Caco-2 (cell line): Measurements from ENCODE around the gene CAMK2D. TPM values are rescaled to one million over a fixed set of nuclear protein-coding genes. Genes with fewer than 3 reads are reported as not detected.
"Not testable (repeated sequence)": the region's sequence is repeated elsewhere in the genome, so short reads cannot be mapped to it uniquely, and the experiment has no call there.

Source experiments
- BruUV-seq: library from RNA; stranded (reverse); fragments of 400-500 nt; replicated peaks from 2 replicates; lab custom pipeline; 2021; lab: Mats Ljungman, UMichigan
- CTCF ChIA-PET: fragments of 300-600 bp; sonication (Branson Sonifier 250); formaldehyde crosslinking; loops from one replicate; lab custom pipeline; 2022; ENCODE audit warnings: antibody characterized with exemption; lab: Charles Lee
- POLR2A ChIA-PET: fragments of 300-600 bp; sonication (Branson Sonifier 250); formaldehyde crosslinking; loops from one replicate; lab custom pipeline; 2022; ENCODE audit warnings: antibody characterized with exemption; lab: Charles Lee
- DNase-seq, 2 experiments: peaks; one replicate each; pipeline versions ENCODE4 v3.0.0 to v3.0.0-alpha.2; 2020 to 2022
- H3K27me3 ChIP-seq: replicated peaks from 2 replicates; pipeline ENCODE4 v1.6.0; 2011; ENCODE audit warnings: low read length; ENCODE audit not compliant: control insufficient read depth, insufficient read depth
- H3K36me3 ChIP-seq: 2 replicates; pipeline ENCODE4 v1.5.1; 2011; ENCODE audit warnings: low read length; ENCODE audit not compliant: control insufficient read depth, insufficient read depth
- H3K4me1 ChIP-seq: fragments of 250-450 bp; sonication (Bioruptor Pico); 2 replicates; pipeline ENCODE4 v1.5.1; 2020; ENCODE audit warnings: mild to moderate bottlenecking
- H3K4me3 ChIP-seq: 2 replicates; pipeline ENCODE4 v1.5.1; 2011; ENCODE audit warnings: low read depth, mild to moderate bottlenecking, control low read depth, low read length
- H3K9me3 ChIP-seq: fragments of 250-450 bp; sonication (Bioruptor Pico); 2 replicates; pipeline ENCODE4 v1.5.1; 2020; ENCODE audit warnings: mild to moderate bottlenecking, moderate library complexity
- H3K27ac Mint-ChIP-seq: one replicate; pipeline ENCODE4 v1.8.0; 2022; ENCODE audit warnings: mixed read lengths; ENCODE audit not compliant: unreplicated experiment
- H3K27me3 Mint-ChIP-seq: one replicate; pipeline ENCODE4 v1.8.0; 2022; ENCODE audit warnings: mixed read lengths; ENCODE audit not compliant: insufficient read depth, unreplicated experiment
- H3K36me3 Mint-ChIP-seq: one replicate; pipeline ENCODE4 v1.8.0; 2022; ENCODE audit warnings: mild to moderate bottlenecking, mixed read lengths; ENCODE audit not compliant: insufficient read depth, unreplicated experiment
- H3K4me1 Mint-ChIP-seq: one replicate; pipeline ENCODE4 v1.8.0; 2022; ENCODE audit warnings: low read depth, mixed read lengths; ENCODE audit not compliant: unreplicated experiment
- H3K4me3 Mint-ChIP-seq: one replicate; pipeline ENCODE4 v1.8.0; 2022; ENCODE audit warnings: mild to moderate bottlenecking, moderate library complexity, mixed read lengths; ENCODE audit not compliant: unreplicated experiment
- H3K9me3 Mint-ChIP-seq: one replicate; pipeline ENCODE4 v1.8.0; 2022; ENCODE audit warnings: mixed read lengths; ENCODE audit not compliant: unreplicated experiment
- intact Hi-C: fragments of 100-400 bp; cut with micrococcal nuclease; formaldehyde crosslinking; loops from one replicate; pipeline ENCODE4 v1.10.0; 2022; ENCODE audit not compliant: unreplicated experiment
- total RNA-seq: library from RNA; stranded (reverse); gene quantifications from 2 replicates; pipeline ENCODE4 v1.2.3, GENCODE V29; 2022
- TF ChIP-seq, protein P1 (sequence below), 2 experiments: fragments of 200-600 bp in 1 of 2; IDR thresholded peaks; 1 replicate in 1 of 2; 2 replicates in 1 of 2; pipeline versions ENCODE4 v1.5.1 to v1.8.0; 2011 to 2022; ENCODE audit warnings: antibody characterized with exemption in 1 of 2, control low read depth in 1 of 2, inconsistent platforms in 1 of 2, low read depth in 1 of 2, low read length in 1 of 2, mild to moderate bottlenecking in 1 of 2, moderate library complexity in 1 of 2; ENCODE audit not compliant: insufficient read depth in 1 of 2, severe bottlenecking in 1 of 2, unreplicated experiment in 1 of 2

The CAMK2D gene
- total RNA-seq, 1 experiment from 2014 or later = 65.6 TPM

DNA sequence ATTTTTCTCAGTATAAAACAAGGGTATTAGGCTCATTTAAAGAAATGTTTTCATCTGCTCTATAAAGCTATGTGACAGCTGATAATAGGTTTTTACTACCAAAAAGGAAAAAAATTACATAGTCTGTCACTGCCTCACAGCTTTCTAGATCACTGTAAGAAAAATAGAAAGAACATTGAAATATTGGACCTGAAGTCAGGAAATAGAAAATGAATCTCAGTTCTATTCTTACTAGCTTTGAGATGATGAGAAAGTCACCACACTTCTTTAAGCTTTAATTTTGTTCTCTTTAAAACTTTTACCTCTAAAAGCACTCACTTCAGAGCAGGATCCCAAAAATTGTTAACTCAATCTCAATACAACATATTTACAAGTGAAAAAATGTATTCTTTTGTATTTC is 45.3 kb upstream of the CAMK2D start:
- TF ChIP-seq, protein P1, sequence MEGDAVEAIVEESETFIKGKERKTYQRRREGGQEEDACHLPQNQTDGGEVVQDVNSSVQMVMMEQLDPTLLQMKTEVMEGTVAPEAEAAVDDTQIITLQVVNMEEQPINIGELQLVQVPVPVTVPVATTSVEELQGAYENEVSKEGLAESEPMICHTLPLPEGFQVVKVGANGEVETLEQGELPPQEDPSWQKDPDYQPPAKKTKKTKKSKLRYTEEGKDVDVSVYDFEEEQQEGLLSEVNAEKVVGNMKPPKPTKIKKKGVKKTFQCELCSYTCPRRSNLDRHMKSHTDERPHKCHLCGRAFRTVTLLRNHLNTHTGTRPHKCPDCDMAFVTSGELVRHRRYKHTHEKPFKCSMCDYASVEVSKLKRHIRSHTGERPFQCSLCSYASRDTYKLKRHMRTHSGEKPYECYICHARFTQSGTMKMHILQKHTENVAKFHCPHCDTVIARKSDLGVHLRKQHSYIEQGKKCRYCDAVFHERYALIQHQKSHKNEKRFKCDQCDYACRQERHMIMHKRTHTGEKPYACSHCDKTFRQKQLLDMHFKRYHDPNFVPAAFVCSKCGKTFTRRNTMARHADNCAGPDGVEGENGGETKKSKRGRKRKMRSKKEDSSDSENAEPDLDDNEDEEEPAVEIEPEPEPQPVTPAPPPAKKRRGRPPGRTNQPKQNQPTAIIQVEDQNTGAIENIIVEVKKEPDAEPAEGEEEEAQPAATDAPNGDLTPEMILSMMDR (IDR thresholded peaks at IDR 0.05; ENCODE audit: insufficient read depth in 1 of 2, low read depth in 1 of 2, low read length in 1 of 2, severe bottlenecking in 1 of 2, unreplicated experiment in 1 of 2) = no peak
- BruUV-seq = no TSS peak
- no peak overlapping the region for H3K4me3 Mint-ChIP-seq

DNA sequence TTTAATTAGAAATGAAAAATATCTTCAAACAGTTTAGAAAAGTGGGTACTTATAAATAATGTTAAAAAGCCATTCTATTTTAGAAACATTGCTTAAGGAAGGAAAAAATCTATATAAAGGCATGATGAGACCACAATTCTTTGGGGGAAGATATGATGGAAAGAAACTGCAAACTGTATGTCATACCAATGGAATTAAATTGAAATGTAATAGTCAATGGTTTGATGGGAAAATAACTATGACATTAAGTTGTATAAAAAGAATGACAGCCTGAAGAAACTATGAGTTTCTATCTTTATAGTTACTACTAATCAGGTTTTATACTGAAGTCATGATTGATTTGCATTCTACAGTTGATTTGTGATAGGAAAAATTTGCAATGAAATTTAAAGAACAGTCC is 40.3 kb upstream of the CAMK2D start:
- no peak for DNase-seq
- H3K27me3 Mint-ChIP-seq = no peaks in the 10 kb centered on the region
- no peak overlapping the region for H3K4me3 ChIP-seq
- H3K4me1 ChIP-seq = no peaks in the 10 kb centered on the region
- H3K27ac Mint-ChIP-seq = no peak overlapping the region
- H3K9me3 Mint-ChIP-seq = no peaks in the 10 kb centered on the region
- H3K27me3 ChIP-seq = no peaks in the 10 kb centered on the region
- no peaks in the 10 kb centered on the region for H3K36me3 ChIP-seq
- H3K9me3 ChIP-seq = no peaks in the 10 kb centered on the region
- POLR2A ChIA-PET = no interaction called here
- intact Hi-C loops = no loop called here
- H3K4me3 Mint-ChIP-seq = no peak overlapping the region
- CTCF ChIA-PET = no interaction called here
- no TSS peak for BruUV-seq
- TF ChIP-seq, protein P1 (IDR thresholded peaks at IDR 0.05; ENCODE audit: insufficient read depth in 1 of 2, low read depth in 1 of 2, low read length in 1 of 2, severe bottlenecking in 1 of 2, unreplicated experiment in 1 of 2) = no peak
- no peaks in the 10 kb centered on the region for H3K36me3 Mint-ChIP-seq
- no peaks in the 10 kb centered on the region for H3K4me1 Mint-ChIP-seq

More for the DNA sequence above, 45.3 kb upstream of the CAMK2D start:
- H3K36me3 Mint-ChIP-seq = no peaks in the 10 kb centered on the region
- no peaks in the 10 kb centered on the region for H3K27me3 ChIP-seq
- no peaks in the 10 kb centered on the region for H3K4me1 ChIP-seq
- H3K4me1 Mint-ChIP-seq = no peaks in the 10 kb centered on the region
- no peak for DNase-seq
- H3K27ac Mint-ChIP-seq = no peak overlapping the region
- H3K9me3 ChIP-seq = no peaks in the 10 kb centered on the region
- POLR2A ChIA-PET = no interaction called here
- no peaks in the 10 kb centered on the region for H3K9me3 Mint-ChIP-seq
- H3K36me3 ChIP-seq = no peaks in the 10 kb centered on the region
- peaks cover 2% of the 10 kb centered on the region for H3K27me3 Mint-ChIP-seq
- no peak overlapping the region for H3K4me3 ChIP-seq
- CTCF ChIA-PET = no interaction called here
- intact Hi-C loops = no loop called here

DNA sequence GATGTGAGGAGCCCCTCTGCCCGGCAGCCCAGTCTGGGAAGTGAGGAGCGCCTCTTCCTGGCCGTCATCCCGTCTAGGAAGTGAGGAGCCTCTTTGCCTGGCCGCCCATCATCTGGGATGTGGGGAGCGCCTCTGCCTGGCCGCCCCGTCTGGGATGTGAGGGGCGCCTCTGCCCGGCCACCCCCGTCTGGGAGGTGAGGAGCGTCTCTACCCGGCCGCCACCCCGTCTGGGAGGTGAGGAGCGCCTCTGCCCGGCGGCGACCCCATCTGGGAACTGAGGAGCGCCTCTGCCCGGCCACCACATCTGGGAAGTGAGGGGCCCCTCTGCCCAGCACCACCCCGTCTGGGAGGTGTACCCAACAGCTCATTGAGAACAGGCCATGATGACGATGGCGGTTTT is 34.8 kb upstream of the CAMK2D start:
- H3K9me3 ChIP-seq, DNase-seq, H3K4me3 Mint-ChIP-seq, H3K27ac Mint-ChIP-seq, POLR2A ChIA-PET, BruUV-seq, H3K4me1 ChIP-seq, H3K27me3 Mint-ChIP-seq, CTCF ChIA-PET, H3K36me3 Mint-ChIP-seq, H3K4me1 Mint-ChIP-seq, H3K4me3 ChIP-seq, H3K36me3 ChIP-seq, H3K27me3 ChIP-seq, intact Hi-C loops: not testable (repeated sequence)
- peaks cover 41% of the 10 kb centered on the region for H3K9me3 Mint-ChIP-seq

DNA sequence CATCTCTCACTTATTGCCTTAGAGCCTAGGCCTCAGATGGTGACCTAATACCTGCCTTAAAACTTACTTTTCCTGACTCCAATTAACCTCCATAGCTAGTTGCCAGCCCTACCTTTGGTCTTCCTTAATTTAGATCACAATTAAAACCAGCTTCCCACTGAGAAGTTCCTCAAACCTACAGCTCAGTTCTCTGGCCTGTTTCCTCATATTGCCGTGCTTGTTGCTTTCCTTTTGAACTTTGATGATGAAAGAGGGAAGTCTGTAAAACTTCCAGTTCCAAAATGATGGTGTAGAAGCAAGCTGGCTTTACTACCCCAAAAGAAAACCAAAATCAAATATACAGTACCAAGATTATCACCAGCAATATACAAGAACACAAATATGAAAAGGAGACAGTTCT is 28.9 kb upstream of the CAMK2D start:
- no TSS peak for BruUV-seq
- Mint-ChIP-seq H3K4me3 (no peak overlapping the region), H3K27ac (no peak overlapping the region), H3K27me3 (no peaks in the 10 kb centered on the region), H3K4me1 (no peaks in the 10 kb centered on the region), H3K9me3 (peaks cover 42% of the 10 kb centered on the region), H3K36me3 (no peaks in the 10 kb centered on the region)
- Histone ChIP-seq H3K9me3 (0 out of 2 replicates have a peak, but pooled peaks cover 6% of the 10 kb centered on the region), H3K27me3 (no peaks in the 10 kb centered on the region), H3K4me3 (no peak overlapping the region), H3K36me3 (no peaks in the 10 kb centered on the region), H3K4me1 (no peaks in the 10 kb centered on the region)
- CTCF ChIA-PET = no interaction called here
- no peak for DNase-seq
- TF ChIP-seq, protein P1 (IDR thresholded peaks at IDR 0.05; ENCODE audit: insufficient read depth in 1 of 2, low read depth in 1 of 2, low read length in 1 of 2, severe bottlenecking in 1 of 2, unreplicated experiment in 1 of 2) = no peak
- intact Hi-C loops = no loop called here
- POLR2A ChIA-PET = no interaction called here
